Endothelial cell of umbilical vein (primary cell): Measurements from ENCODE around the gene ICAM5. TPM values are rescaled to one million over a fixed set of nuclear protein-coding genes. Genes with fewer than 3 reads are reported as not detected.

ENCODE experiments used
- BruUV-seq: library from RNA; stranded (reverse); fragments of 400-500 nt; replicated peaks from 2 replicates; lab custom pipeline; 2021; lab: Mats Ljungman, UMichigan
- CTCF ChIA-PET: fragments of 300-600, 350-600 bp; sonication (Branson Sonifier 250); formaldehyde crosslinking; loops from one replicate; lab custom pipeline; 2021; ENCODE audit warnings: antibody characterized with exemption, inconsistent platforms; lab: Charles Lee
- POLR2A ChIA-PET: fragments of 300-600, 350-600 bp; sonication (Branson Sonifier 250); formaldehyde crosslinking; loops from one replicate; lab custom pipeline; 2021; ENCODE audit warnings: antibody characterized with exemption, inconsistent platforms; lab: Charles Lee
- DNase-seq: peaks from one replicate; pipeline ENCODE4 v3.0.0-alpha.2; 2011; ENCODE audit warnings: low read depth, low spot score
- FAIRE-seq: peaks from 2 replicates; lab custom pipeline; 2011; peaks lifted over from hg19 to GRCh38; lab: Jason Lieb, UNC
- H2AFZ ChIP-seq: 2 replicates; pipeline ENCODE4 v1.6.0; 2012; ENCODE audit warnings: low read depth, low read length, control low read depth, inconsistent platforms
- H3K27ac ChIP-seq: 2 replicates; pipeline ENCODE4 v1.5.1; 2011; ENCODE audit warnings: low read depth, mild to moderate bottlenecking, control low read depth, low read length, moderate library complexity; ENCODE audit not compliant: insufficient read depth
- H3K27me3 ChIP-seq, 2 experiments: 2 replicates each; pipeline versions ENCODE4 v1.6.0 to v1.6.1; 2011; ENCODE audit warnings: low read length in 2 of 2, mixed read lengths in 1 of 2; ENCODE audit not compliant: control insufficient read depth in 2 of 2, insufficient read depth in 2 of 2
- H3K36me3 ChIP-seq, 2 experiments: 2 replicates in 1 of 2; 3 replicates in 1 of 2; pipeline ENCODE4 v1.5.1; 2011; ENCODE audit warnings: low read length in 2 of 2, mild to moderate bottlenecking in 1 of 2, moderate library complexity in 1 of 2; ENCODE audit not compliant: control insufficient read depth in 2 of 2, insufficient read depth in 2 of 2; ENCODE audit errors: extremely low read depth in 1 of 2
- H3K4me1 ChIP-seq: 3 replicates; pipeline ENCODE4 v1.5.1; 2011; ENCODE audit warnings: mild to moderate bottlenecking, low read length; ENCODE audit not compliant: control insufficient read depth, insufficient read depth; ENCODE audit errors: extremely low read depth
- H3K4me2 ChIP-seq: 2 replicates; pipeline ENCODE4 v1.6.1; 2011; ENCODE audit warnings: low read length, control low read depth, mixed read lengths; ENCODE audit not compliant: insufficient read depth
- H3K4me3 ChIP-seq, 3 experiments: fragments of 200-600 bp in 1 of 3; sonication (generic), shearing (Covaris generic) in 1 of 3; replicated peaks in 1 of 3; 2 replicates each; pipeline ENCODE4 v1.5.1; 2011 to 2016; ENCODE audit warnings: control low read depth in 3 of 3, low read length in 3 of 3, mild to moderate bottlenecking in 2 of 3, inconsistent platforms in 1 of 3, low read depth in 1 of 3, moderate library complexity in 1 of 3; ENCODE audit not compliant: insufficient read depth in 1 of 3
- H3K79me2 ChIP-seq: 2 replicates; pipeline ENCODE4 v1.6.0; 2012; ENCODE audit warnings: low read length, inconsistent platforms; ENCODE audit not compliant: control insufficient read depth, insufficient read depth
- H3K9ac ChIP-seq: replicated peaks from 2 replicates; pipeline ENCODE3; 2011; ENCODE audit warnings: low read length, control low read depth; ENCODE audit not compliant: insufficient read depth; ENCODE audit errors: extremely low read depth
- H3K9me1 ChIP-seq: replicated peaks from 3 replicates; pipeline ENCODE4 v1.6.0; 2011; ENCODE audit warnings: mild to moderate bottlenecking, low read length; ENCODE audit not compliant: control insufficient read depth, insufficient read depth; ENCODE audit errors: extremely low read depth
- H3K9me3 ChIP-seq: replicated peaks from 2 replicates; pipeline ENCODE4 v1.5.1; 2012; ENCODE audit warnings: low read length, inconsistent platforms; ENCODE audit not compliant: control insufficient read depth, insufficient read depth
- H4K20me1 ChIP-seq: replicated peaks from 2 replicates; pipeline ENCODE3; 2011; ENCODE audit warnings: mild to moderate bottlenecking, low read length; ENCODE audit not compliant: control insufficient read depth, insufficient read depth; ENCODE audit errors: extremely low read depth
- EZH2 ChIP-seq: IDR thresholded peaks from 2 replicates; pipeline ENCODE4 v1.6.1; 2012; ENCODE audit warnings: borderline replicate concordance, low read depth, mild to moderate bottlenecking, moderate library complexity, low read length, inconsistent platforms; ENCODE audit not compliant: severe bottlenecking
- FOS ChIP-seq: IDR thresholded peaks from 2 replicates; pipeline ENCODE4 v1.6.1; 2011; ENCODE audit warnings: mild to moderate bottlenecking, low read length, moderate library complexity, borderline replicate concordance; ENCODE audit not compliant: insufficient read depth
- GATA2 ChIP-seq: IDR thresholded peaks from 2 replicates; pipeline ENCODE4 v1.7.0; 2011; ENCODE audit warnings: low read depth, mild to moderate bottlenecking, moderate library complexity, mixed read lengths, low read length; ENCODE audit not compliant: insufficient read length, insufficient read depth
- JUN ChIP-seq: IDR thresholded peaks from 2 replicates; pipeline ENCODE4 v1.6.1; 2011; ENCODE audit warnings: borderline replicate concordance, low read depth; ENCODE audit not compliant: insufficient read length, insufficient read depth
- MAX ChIP-seq: IDR thresholded peaks from 2 replicates; pipeline ENCODE4 v1.6.1; 2011; ENCODE audit not compliant: insufficient read depth, insufficient read length
- MYC ChIP-seq: IDR thresholded peaks from one replicate; pipeline ENCODE4 v1.6.1; 2011; ENCODE audit warnings: mild to moderate bottlenecking, low read depth, low read length
- POLR2A ChIP-seq: IDR thresholded peaks from 2 replicates; pipeline ENCODE4 v1.6.1; 2012; ENCODE audit warnings: low read depth, mild to moderate bottlenecking, control low read depth, low read length
- POLR2AphosphoS5 ChIP-seq: IDR thresholded peaks from 2 replicates; pipeline ENCODE4 v1.6.1; 2012; ENCODE audit warnings: low read depth, mild to moderate bottlenecking, control low read depth, low read length, moderate library complexity; ENCODE audit not compliant: insufficient read depth
- dilution Hi-C: fragments of 300-500 bp; cut with MboI; formaldehyde crosslinking; loops from one replicate; pipeline ENCODE4 v1.15.0; 2019; ENCODE audit warnings: low sequenced_read_pairs; ENCODE audit not compliant: extremely low pct_ligation_motif_present
- intact Hi-C: fragments of 100-400 bp; cut with micrococcal nuclease; formaldehyde crosslinking; loops from one replicate; pipeline ENCODE4 v1.10.0; 2022
- polyA plus RNA-seq, 4 experiments: library from polyadenylated mRNA; depleted of rRNA in 3 of 4; stranded (reverse) in 3 of 4; unstranded in 1 of 4; fragments of >200 nt; gene quantifications; 2 replicates each; pipeline versions ENCODE4 v1.2.1 to v1.2.3, GENCODE V29; 2011 to 2012; ENCODE audit warnings: missing spikeins in 1 of 4
- total RNA-seq: library from RNA; stranded (reverse); gene quantifications from 2 replicates; pipeline ENCODE4 v1.2.3, GENCODE V29; 2021
- TF ChIP-seq, protein P1 (sequence below), 2 donors: IDR thresholded peaks; 1 replicate in 1 of 2; 2 replicates in 1 of 2; pipeline ENCODE4 v1.5.1; 2011; ENCODE audit warnings: low read length in 2 of 2, mild to moderate bottlenecking in 2 of 2, moderate library complexity in 2 of 2, control low read depth in 1 of 2, inconsistent platforms in 1 of 2, low read depth in 1 of 2; ENCODE audit not compliant: insufficient read depth in 1 of 2; ENCODE audit errors: extremely low read depth in 1 of 2

ICAM5 gene
- total and polyA plus RNA-seq, 2 donors (not counting 3 experiments of a cell fraction or from before 2014, with no cell fraction given) = 0.10 to 0.40 TPM

DNA sequence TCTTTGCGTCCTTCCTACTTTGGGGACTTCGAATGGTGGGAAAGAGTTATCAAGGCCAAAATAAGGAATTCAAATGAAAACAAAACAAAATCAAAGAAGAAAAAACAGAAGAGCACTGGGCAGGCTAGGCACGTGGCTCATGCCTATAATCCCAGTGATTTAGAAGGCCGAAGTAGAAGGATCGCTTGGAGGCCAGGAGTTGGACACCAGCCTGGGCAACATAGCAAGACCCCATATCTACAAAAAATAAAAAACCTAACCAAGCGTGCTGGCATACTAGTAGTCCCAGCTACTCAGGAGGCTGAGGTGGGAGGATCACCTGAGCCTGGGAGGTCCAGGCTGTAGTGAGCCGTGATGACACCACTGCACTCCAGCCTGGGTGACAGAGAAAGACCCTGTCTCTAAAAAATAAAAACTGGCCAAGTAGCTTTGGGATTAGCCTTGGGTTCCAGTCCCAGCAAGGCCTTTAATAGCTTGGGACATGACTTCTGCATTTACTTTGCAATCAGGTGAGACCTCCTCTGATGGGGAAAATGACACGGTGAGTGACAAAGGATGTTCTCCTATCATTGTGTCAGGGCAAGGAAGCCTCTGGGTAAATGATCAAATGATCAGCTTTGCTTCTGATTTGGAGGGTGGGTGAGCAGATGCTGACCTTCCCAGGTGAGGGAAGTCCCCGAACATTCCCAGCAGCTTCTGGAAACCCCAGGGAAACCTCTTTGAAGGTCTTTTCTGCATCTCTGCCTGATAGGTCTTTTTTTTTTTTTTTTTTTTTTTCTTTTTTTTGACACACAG is 11.8 kb upstream of the ICAM5 start:
- H3K27ac ChIP-seq = no peak overlapping the region
- FAIRE-seq (no peak), DNase-seq (no peak)
- H3K79me2 ChIP-seq = no peaks in the 10 kb centered on the region
- H3K4me3 ChIP-seq = no peak overlapping the region
- H3K9me1 ChIP-seq = no peaks in the 10 kb centered on the region
- no peak overlapping the region for H2AFZ ChIP-seq
- ChIA-PET CTCF (interaction anchor here (0.7 to 3.7 kb wide), 3 partner anchors 9 to 97 kb away, joined by 3 to 14 read pairs (median 12); no protein-coding TSS in a partner anchor), POLR2A (interaction anchor here (1.1 kb wide), 1 partner anchor 9 kb away, joined by 13 read pairs; no protein-coding TSS in a partner anchor)
- TF ChIP-seq MYC (no peak), POLR2A (no peak), EZH2 (no peak), MAX (no peak), GATA2 (no peak), JUN (no peak), POLR2AphosphoS5 (no peak), FOS (no peak)
- TF ChIP-seq, protein P1, sequence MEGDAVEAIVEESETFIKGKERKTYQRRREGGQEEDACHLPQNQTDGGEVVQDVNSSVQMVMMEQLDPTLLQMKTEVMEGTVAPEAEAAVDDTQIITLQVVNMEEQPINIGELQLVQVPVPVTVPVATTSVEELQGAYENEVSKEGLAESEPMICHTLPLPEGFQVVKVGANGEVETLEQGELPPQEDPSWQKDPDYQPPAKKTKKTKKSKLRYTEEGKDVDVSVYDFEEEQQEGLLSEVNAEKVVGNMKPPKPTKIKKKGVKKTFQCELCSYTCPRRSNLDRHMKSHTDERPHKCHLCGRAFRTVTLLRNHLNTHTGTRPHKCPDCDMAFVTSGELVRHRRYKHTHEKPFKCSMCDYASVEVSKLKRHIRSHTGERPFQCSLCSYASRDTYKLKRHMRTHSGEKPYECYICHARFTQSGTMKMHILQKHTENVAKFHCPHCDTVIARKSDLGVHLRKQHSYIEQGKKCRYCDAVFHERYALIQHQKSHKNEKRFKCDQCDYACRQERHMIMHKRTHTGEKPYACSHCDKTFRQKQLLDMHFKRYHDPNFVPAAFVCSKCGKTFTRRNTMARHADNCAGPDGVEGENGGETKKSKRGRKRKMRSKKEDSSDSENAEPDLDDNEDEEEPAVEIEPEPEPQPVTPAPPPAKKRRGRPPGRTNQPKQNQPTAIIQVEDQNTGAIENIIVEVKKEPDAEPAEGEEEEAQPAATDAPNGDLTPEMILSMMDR (IDR thresholded peaks at IDR 0.05; ENCODE audit: extremely low read depth in 1 of 2, insufficient read depth in 1 of 2, low read depth in 1 of 2, low read length in 2 of 2) = no peak
- H3K9ac ChIP-seq = no peak overlapping the region
- H3K4me2 ChIP-seq = no peak overlapping the region
- no peaks in the 10 kb centered on the region for H3K36me3 ChIP-seq
- dilution Hi-C loops = no loop called here
- H3K27me3 ChIP-seq = no peaks in the 10 kb centered on the region
- no peaks in the 10 kb centered on the region for H3K9me3 ChIP-seq
- no TSS peak for BruUV-seq
- intact Hi-C loops = no loop called here
- H3K4me1 ChIP-seq = no peaks in the 10 kb centered on the region
- no peaks in the 10 kb centered on the region for H4K20me1 ChIP-seq
